Measurements from ENCODE around the gene ZNF329. TPM values are rescaled to one million over a fixed set of nuclear protein-coding genes. Genes with fewer than 3 reads are reported as not detected.

Gene ZNF329
- total and polyA plus RNA-seq, 2 of the 13 experiments (the other 11 are each of a cell fraction or from before 2014, with no cell fraction given), result 3.8 to 9.6 TPM

- TF ChIP-seq ZNF33B (CRISPR knock-in tag; IDR thresholded peaks at IDR 0.05) (no peak), NKX3-1 (CRISPR knock-in tag; IDR thresholded peaks at IDR 0.05) (no peak; the same call in 1 of the 2 replicates), SRY (CRISPR knock-in tag; IDR thresholded peaks at IDR 0.05) (peak; percentile 89), CERS6 (CRISPR knock-in tag; IDR thresholded peaks at IDR 0.05) (no peak; the same call in 1 of the 2 replicates), AHR (CRISPR knock-in tag; IDR thresholded peaks at IDR 0.05) (peak; percentile 92; the same call in 1 of the 2 replicates), TEAD2 (CRISPR knock-in tag; IDR thresholded peaks at IDR 0.05) (no peak), ZC3H4 (CRISPR knock-in tag; IDR thresholded peaks at IDR 0.05; ENCODE audit: borderline replicate concordance) (peak; percentile 30; the same call in 1 of the 2 replicates), TGIF2 (CRISPR knock-in tag; IDR thresholded peaks at IDR 0.05) (0 out of 2 replicates have a peak, but pooled peaks have one; percentile 54), ZBTB40 (IDR thresholded peaks at IDR 0.05) (peak; percentile 30; the same call in 1 of the 2 replicates), ZBTB40 (CRISPR knock-in tag; IDR thresholded peaks at IDR 0.05) (peak; percentile 64), ZMYM2 (CRISPR knock-in tag; IDR thresholded peaks at IDR 0.05) (peak; percentile 16; the same call in 1 of the 2 replicates), RBM39 (IDR thresholded peaks at IDR 0.05; ENCODE audit: low read depth, low read length, poor library complexity, severe bottlenecking) (peak; percentile 86), NFKBIZ (CRISPR knock-in tag; IDR thresholded peaks at IDR 0.05) (no peak), FOXO4 (CRISPR knock-in tag; conservative IDR thresholded peaks at IDR 0.05) (no peak), ZNF678 (CRISPR knock-in tag; IDR thresholded peaks at IDR 0.05) (no peak), SRSF9 (IDR thresholded peaks at IDR 0.05; ENCODE audit: borderline replicate concordance, insufficient read depth, low read depth, low read length, poor library complexity, severe bottlenecking) (no peak), ZNF790 (CRISPR knock-in tag; IDR thresholded peaks at IDR 0.05; ENCODE audit: borderline replicate concordance) (no peak), NR2F2 (IDR thresholded peaks at IDR 0.05; ENCODE audit: borderline replicate concordance, low read depth) (peak; percentile 33; the same call in 1 of the 2 replicates)
Observed at GRCh38 chr19:58182989-58183816, 32.6 kb upstream of the ZNF329 start, which contains the start of gene ZNF274 (continued).
